Prostate gland (tissue), 2 donors: ENCODE results near the gene SPECC1.

Experiments used
- POLR2A ChIP-seq: fragments of 450-650 bp; IDR thresholded peaks from one replicate; pipeline ENCODE4 v1.6.1; 2016; ENCODE audit warnings: antibody characterized with exemption, mild to moderate bottlenecking
- TF ChIP-seq, protein P1 (sequence below), 4 experiments: fragments of 200-600 bp in 2 of 4; fragments of 450-650 bp in 2 of 4; sonication (generic) in 2 of 4; IDR thresholded peaks; 1 replicate in 3 of 4; 2 replicates in 1 of 4; pipeline ENCODE4 v1.5.1; 2016 to 2019; ENCODE audit warnings: antibody characterized with exemption in 4 of 4, mild to moderate bottlenecking in 2 of 4, moderate library complexity in 2 of 4

DNA sequence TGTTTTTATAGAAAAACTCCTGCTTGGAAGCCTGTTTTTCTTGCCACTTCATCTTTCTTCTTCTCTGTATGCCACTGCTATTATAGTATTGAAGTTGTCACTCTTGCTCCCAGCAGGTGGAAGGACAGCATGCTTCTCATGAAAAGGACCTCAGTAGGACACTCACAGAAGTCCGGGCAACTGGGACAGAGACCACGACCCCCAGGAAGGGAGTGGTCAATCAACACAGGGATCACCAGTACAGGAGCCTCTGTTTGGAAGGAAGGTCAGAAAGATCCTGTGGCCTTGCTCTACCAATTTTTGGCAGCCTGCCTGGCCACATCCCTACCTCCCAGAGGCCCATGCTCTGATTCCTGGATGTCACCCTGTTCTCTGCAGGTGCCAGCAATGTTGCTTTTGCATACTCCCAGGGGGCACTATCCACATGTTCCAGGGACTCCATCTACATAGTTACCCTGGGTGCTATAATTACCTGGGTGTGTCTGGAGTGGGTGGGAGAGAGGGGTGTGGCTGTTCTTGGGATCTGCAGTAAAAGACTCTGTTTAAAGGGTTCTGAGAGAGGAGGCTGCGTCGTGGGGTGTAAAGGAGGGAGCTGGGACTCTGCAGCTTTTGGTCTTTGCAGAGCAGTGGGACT, 17.8 kb upstream of the SPECC1 start:
- TF ChIP-seq, protein P1, sequence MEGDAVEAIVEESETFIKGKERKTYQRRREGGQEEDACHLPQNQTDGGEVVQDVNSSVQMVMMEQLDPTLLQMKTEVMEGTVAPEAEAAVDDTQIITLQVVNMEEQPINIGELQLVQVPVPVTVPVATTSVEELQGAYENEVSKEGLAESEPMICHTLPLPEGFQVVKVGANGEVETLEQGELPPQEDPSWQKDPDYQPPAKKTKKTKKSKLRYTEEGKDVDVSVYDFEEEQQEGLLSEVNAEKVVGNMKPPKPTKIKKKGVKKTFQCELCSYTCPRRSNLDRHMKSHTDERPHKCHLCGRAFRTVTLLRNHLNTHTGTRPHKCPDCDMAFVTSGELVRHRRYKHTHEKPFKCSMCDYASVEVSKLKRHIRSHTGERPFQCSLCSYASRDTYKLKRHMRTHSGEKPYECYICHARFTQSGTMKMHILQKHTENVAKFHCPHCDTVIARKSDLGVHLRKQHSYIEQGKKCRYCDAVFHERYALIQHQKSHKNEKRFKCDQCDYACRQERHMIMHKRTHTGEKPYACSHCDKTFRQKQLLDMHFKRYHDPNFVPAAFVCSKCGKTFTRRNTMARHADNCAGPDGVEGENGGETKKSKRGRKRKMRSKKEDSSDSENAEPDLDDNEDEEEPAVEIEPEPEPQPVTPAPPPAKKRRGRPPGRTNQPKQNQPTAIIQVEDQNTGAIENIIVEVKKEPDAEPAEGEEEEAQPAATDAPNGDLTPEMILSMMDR (IDR thresholded peaks at IDR 0.05) = no peak
- TF ChIP-seq POLR2A = no peak
